ENCODE data around the gene PDE1C. TPM values are rescaled to one million over a fixed set of nuclear protein-coding genes. Genes with fewer than 3 reads are reported as not detected.

PDE1C gene
- total and polyA plus RNA-seq, 2 of the 4 experiments (the other 2 are of a cell fraction) = 14.2 to 61.5 TPM

GRCh38 chr7:31921047-31921446 is 149.2 kb downstream of the PDE1C start:
- H3K56ac ChIP-seq (ENCODE audit: extremely low read depth, insufficient read depth, low read length) = no peak overlapping the region
- H3K9me1 ChIP-seq (ENCODE audit: insufficient read depth, low read length) = 0 out of 2 replicates have a peak, but pooled peaks cover 2% of the 10 kb centered on the region
- ChIA-PET CTCF (no interaction called here), POLR2A (ENCODE audit: unreplicated experiment) (no interaction called here)
- no peak overlapping the region for H4K5ac ChIP-seq (ENCODE audit: low read depth, low read length)
- no peak overlapping the region for H2AK5ac ChIP-seq (ENCODE audit: low read depth, low read length)
- H3K4me2 ChIP-seq (ENCODE audit: low read depth, low read length) = no peak overlapping the region
- H2BK15ac ChIP-seq (ENCODE audit: low read depth, low read length) = no peak overlapping the region
- dilution Hi-C loops (cut with HindIII; ENCODE audit: low sequenced_read_pairs, unreplicated experiment) = no loop called here
- no peak overlapping the region for H3K4ac ChIP-seq (ENCODE audit: low read depth, low read length)
- no TSS peak for BruUV-seq (replicated peaks)
- no peaks in the 10 kb centered on the region for H4K20me1 ChIP-seq (ENCODE audit: insufficient read depth, low read length)
- no peak overlapping the region for H3K23ac ChIP-seq (ENCODE audit: low read depth, low read length)
- no peak overlapping the region for H3K9ac ChIP-seq (ENCODE audit: low read depth, low read length)
- H4K91ac ChIP-seq (ENCODE audit: insufficient read depth, low read depth, low read length) = no peak overlapping the region
- no peak overlapping the region for H2AK9ac ChIP-seq (replicated peaks; ENCODE audit: low read depth, low read length, poor library complexity)
- H2BK20ac ChIP-seq (ENCODE audit: low read depth, low read length) = no peak overlapping the region
- TF ChIP-seq CTCF (conservative IDR thresholded peaks at IDR 0.05; ENCODE audit: low read depth, low read length) = no peak
- TF ChIP-seq CEBPB (IDR thresholded peaks at IDR 0.05; ENCODE audit: low read depth, low read length) = peak; percentile 70
- no peak for TF ChIP-seq NFE2L2 (IDR thresholded peaks at IDR 0.05; ENCODE audit: low read depth, low read length)
- TF ChIP-seq MXI1 (IDR thresholded peaks at IDR 0.05; ENCODE audit: borderline replicate concordance, low read depth, low read length) = no peak
- no peak for TF ChIP-seq RAD21 (IDR thresholded peaks at IDR 0.05; ENCODE audit: low read length)
- no peak for ATAC-seq (ENCODE audit: low read depth)
- in situ Hi-C loops (cut with MboI; ENCODE audit: low sequenced_read_pairs) = no loop called here
- no peak overlapping the region for H3K18ac ChIP-seq (ENCODE audit: low read depth, low read length)
- intact Hi-C loops (cut with micrococcal nuclease) = no loop called here
- DNase-seq = no peak
- no peak overlapping the region for H4K8ac ChIP-seq (ENCODE audit: low read depth in 2 of 2, low read length in 2 of 2)
- H3K9me3 ChIP-seq (ENCODE audit: control insufficient read depth, insufficient read depth, low read length) = no peaks in the 10 kb centered on the region
- no peak overlapping the region for H2BK5ac ChIP-seq (ENCODE audit: low read depth, low read length, poor library complexity, severe bottlenecking)
- peaks cover 3% of the 10 kb centered on the region; the same call in 1 of the 2 replicates for H3K4me1 ChIP-seq (ENCODE audit: control insufficient read depth, insufficient read depth, low read length)
- H3K36me3 ChIP-seq (ENCODE audit: control insufficient read depth, insufficient read depth, low read length) = no peaks in the 10 kb centered on the region
- H3K27me3 ChIP-seq (ENCODE audit: control insufficient read depth, insufficient read depth, low read length) = no peaks in the 10 kb centered on the region
- H2BK120ac ChIP-seq (ENCODE audit: low read depth, low read length) = no peak overlapping the region
- no peak overlapping the region for H3K14ac ChIP-seq (replicated peaks; ENCODE audit: low read depth, low read length)
- H2AFZ ChIP-seq (replicated peaks; ENCODE audit: low read length, poor library complexity) = no peak overlapping the region
- no CpG with 5 or more reads among the region's 3 CpGs for WGBS, 2 experiments (ENCODE audit: extremely low coverage in 2 of 2, insufficient read length in 1 of 2)
- H3K27ac ChIP-seq (ENCODE audit: insufficient read depth, low read length) = no peak overlapping the region
- H3K79me1 ChIP-seq (ENCODE audit: low read depth in 1 of 2, low read length in 2 of 2) = peaks cover 0 to 12% of the 10 kb centered on the region in 2 experiments; a peak in 3 of 4 replicates
- no peak overlapping the region for H3K4me3 ChIP-seq (ENCODE audit: insufficient read depth, low read depth, low read length)

Measured in IMR-90 (cell line).